CD4-positive, alpha-beta T cell treated with Interleukin-17A for 4 hours (primary cell): ENCODE data around the gene CDH26.
A peak's percentile ranks its signal among the peaks of the same experiment; 100 is the strongest.

Source experiments
- DNase-seq: peaks from one replicate; pipeline ENCODE4 v3.0.0-alpha.2; 2020; ENCODE audit warnings: mixed read lengths

Gene CDH26

DNA sequence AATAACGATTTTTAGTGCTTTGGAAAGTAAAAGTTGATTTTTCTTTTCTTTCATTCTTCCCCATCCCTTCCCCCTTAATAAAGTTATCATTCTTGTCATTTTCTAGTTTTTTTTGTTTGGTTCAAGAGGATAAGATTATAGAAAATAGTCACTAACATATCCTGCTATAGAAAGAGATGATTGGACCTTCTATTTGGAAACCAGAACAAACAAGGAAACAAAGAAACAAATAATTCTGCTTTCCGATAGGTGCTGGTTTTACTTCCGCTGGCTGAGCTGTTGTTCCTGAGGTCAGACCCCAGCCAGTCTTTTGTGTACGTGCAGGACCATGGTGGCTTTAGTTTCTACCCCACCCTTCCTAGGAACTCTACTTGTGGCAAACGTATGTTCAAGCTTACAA lies at the start of gene CDH26:
TSS of gene CDH26 (plus strand) at position 301 of the 400 bp plus-strand sequence. CDS start 304 bp downstream, outside the sequence.
- DNase-seq = no peak

DNA sequence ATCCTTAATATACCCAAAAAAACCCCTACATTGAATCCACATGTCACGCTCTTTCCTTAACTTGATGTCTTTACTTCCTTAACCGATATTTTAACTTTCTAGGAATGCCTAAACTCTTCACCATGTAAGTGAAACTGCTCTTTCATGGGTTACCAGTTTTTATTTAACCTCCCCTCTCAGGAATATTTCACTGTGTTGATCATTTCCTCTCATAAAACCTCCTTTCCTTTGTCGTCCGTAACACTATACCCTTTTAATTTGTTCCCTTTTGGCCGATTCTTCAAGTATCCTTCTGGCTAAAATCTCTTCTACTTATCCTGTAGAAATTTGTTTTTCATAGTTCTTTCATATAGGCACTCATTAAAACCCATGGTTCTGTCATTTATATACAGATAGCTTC lies 49.4 kb upstream of the CDH26 start:
- DNase-seq = no peak

- DNase-seq = no peak
Measured at GRCh38 chr20:59911041-59911440, 47.2 kb upstream of the CDH26 start.

DNA sequence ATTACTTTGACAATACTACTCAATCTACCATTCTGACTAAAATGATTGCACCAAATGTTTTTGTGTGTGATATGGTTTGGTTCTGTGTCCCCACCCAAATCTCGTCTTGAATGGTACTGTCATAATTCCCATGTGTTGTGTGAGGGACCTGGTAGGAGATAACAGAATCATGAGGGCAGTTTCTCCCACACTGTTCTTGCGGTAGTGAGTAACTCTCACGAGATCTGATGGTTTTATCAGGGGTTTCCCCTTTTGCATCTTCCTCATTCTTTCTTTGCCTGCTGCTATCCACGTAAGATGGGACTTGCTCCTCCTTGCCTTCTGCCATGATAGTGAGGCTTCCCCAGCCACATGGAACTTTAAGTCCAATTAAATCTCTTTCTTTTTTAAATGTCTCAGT lies 45.6 kb upstream of the CDH26 start:
- DNase-seq = no peak

GRCh38 chr20:59920944-59921343 lies 37.3 kb upstream of the CDH26 start:
- no peak for DNase-seq

DNA sequence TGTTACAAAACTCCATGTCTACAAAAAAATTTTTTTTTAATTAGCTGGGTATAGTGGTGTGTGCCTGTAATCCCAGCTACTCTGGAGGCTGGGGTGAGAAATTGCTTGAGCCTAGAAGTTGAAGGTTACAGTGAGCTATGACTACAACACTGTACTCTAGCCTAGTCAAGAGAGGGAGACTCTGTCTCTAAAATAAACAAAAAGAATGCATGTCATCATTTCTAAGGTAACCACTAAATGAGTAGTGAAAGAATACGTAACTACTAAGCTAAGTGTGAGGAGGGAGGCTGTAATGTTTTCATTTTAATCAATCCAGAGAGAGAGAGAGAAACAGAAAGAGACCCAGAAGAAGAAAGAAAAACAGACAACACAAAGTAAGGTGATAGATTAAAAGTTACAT lies 34.7 kb upstream of the CDH26 start:
- no peak for DNase-seq

- no peak for DNase-seq
Measured at GRCh38 chr20:59925359-59925758, 32.9 kb upstream of the CDH26 start.

DNA sequence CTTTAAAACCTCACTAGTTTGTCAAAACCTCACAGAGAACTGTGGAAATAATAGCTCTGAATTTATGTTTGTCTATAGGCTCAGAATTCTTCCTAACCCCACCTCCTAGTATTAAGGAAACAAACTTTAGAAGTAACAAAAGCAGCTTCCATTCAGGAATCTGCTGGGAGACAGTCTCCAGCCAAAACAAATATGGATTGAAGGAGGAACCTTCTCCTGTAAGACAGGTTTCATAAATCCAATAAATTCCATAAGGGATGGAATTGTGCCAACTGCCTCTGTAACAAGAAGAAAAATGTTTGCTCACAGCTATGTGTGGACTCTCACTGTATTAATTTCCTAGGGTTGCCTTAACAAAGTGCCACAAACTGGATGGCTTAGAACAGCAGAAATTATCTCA lies 32.3 kb upstream of the CDH26 start:
- no peak for DNase-seq

- no peak for DNase-seq
Measured at GRCh38 chr20:59931511-59932312, 26.5 kb upstream of the CDH26 start.

GRCh38 chr20:59932616-59933295 lies 25.5 kb upstream of the CDH26 start:
- DNase-seq = no peak

GRCh38 chr20:59933296-59933848 lies 24.9 kb upstream of the CDH26 start, which contains the start of gene SYCP2:
Gene SYCP2, minus strand, starts transcription at chr20:59933637. Its CDS starts 11,224 bp downstream, at chr20:59922413.
- DNase-seq = peak; percentile 77

DNA sequence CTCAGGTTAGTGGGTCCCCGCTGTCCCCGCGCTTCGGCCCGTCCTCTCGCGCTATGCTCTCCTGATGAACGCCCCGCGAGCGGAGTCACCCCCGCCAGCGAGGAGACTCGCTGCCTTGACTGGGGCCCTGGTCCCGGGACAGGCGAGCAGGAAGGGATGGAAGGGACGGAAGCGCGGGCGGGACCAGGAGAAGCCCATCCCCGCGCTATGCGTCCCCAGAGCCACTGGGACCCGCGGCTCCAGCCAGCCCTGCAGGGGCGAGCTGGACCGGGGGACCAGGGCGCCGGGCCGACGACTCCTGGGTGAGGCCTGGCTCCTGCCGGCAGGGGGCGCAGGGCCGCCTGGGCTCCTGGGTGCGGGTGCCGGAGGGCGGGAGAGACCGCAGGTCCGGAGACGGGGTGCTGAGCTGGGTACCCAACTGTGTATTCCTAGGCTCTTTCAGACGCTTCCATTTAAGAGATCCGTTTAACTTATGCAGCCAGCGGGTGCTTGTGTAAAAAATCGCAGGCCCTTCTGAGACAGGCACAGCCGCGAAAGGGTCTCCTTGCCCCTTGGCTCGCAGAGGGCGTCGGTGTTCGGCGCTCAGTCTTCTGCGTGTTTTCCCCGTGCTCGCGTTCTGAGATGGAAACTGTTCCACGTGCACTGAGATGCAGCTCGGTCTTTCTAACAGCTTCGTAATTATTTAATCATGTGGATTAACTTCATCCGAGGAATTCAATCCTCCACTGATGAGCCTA lies 24.2 kb upstream of the CDH26 start:
- DNase-seq = peak; percentile 85

DNA sequence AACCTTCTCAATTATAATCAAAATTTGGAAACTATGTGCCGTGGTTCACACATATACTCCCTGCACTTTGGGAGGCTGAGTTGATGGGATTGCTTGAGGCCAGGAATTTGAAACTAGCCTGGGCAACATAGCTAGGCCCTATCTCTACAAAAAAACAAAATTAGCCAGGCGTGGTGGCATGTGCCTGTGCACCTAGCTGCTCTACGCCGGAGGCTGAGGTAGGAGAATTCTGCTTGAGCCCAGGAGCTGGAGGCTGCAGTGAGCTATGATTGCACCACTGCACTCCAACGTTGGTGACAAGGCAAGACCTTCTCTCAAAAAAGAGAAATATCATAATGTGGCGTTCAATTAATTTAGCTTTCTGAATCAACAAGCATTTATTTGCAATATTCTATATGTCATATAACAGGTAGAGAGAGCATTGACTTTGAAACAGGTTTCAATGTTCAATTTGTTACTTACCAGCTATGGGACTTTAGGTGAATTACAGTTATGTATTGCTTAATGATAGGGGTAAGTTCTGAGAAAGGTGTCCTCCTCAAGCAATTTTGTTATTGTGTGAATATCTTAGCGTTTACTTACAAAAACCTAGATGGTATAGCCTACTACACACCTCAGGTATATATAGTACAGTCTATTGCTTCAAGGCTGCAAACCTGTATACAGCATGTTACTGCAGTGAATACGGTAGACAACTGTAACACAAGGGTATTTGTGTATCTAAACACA lies 22.6 kb upstream of the CDH26 start:
- DNase-seq = no peak

DNA sequence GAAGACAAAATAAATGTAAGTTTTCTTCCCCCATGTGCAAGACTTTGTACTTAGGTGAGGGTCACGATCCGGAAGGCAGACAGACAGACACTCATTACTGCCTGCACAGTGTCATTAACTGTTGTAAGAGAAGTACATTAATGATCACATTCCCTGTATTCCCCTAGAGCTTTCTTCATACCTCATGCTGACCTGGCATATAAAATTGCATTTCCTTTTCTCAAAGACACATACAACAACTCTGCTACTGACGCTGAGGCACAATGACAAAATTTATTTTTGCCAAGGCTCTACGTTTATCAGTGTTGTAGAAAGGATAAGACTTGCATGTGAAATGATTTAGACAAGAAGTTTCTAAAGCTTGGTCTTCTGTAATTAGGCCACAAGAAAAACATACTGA lies 21.8 kb upstream of the CDH26 start:
- no peak for DNase-seq

DNA sequence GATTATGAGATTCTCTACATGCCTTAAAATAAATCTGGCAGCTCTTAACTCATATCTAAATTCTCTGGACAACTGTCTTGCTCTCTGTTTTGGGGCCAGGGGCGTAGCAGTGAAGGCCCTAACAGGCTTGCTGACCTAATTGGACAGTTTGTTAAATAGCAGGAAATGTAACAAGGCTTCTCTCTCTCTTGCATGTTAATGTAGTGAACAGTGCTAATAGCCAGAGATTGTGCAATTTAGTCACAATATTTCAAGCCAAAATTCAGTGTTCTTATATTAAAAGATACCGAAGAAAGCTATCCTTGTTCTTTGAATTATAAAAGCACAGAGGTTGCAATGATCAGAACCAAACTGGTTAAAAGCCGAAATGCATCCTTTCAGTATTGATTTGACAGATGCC lies 21.1 kb upstream of the CDH26 start:
- DNase-seq = no peak

- DNase-seq = no peak
Measured at GRCh38 chr20:59938221-59938620, 20.0 kb upstream of the CDH26 start.

GRCh38 chr20:59938696-59939051 lies 19.5 kb upstream of the CDH26 start:
- no peak for DNase-seq

GRCh38 chr20:59939052-59939878 lies 19.0 kb upstream of the CDH26 start:
- peak; percentile 13 for DNase-seq

DNA sequence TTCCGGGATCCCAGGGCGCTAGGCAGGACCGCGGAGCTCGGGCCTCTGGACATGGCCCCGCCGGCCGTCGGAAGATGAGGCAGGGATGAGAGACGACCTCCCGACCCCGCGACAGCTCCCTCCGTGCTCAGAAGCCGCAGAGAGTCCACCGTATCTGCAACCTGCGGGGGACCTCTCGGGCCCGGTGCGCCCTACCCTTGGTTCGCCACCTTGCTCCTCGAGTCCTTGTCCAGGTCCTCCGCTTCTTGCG lies 18.4 kb upstream of the CDH26 start:
- no peak for DNase-seq

GRCh38 chr20:59940129-59940955 lies 17.9 kb upstream of the CDH26 start, which contains the start of the genes FAM217B and PPP1R3D:
Gene FAM217B, plus strand, starts transcription at chr20:59940389. Its CDS starts 3,555 bp downstream, at chr20:59943944.
Gene PPP1R3D, minus strand, starts transcription at chr20:59940305. Its CDS starts 374 bp downstream, at chr20:59939931.
- DNase-seq = peak; percentile 93

- DNase-seq = no peak
Measured at GRCh38 chr20:59940956-59941294, 17.3 kb upstream of the CDH26 start.
